ENCODE measurements around the gene CLTCL1.

Gene CLTCL1

DNA sequence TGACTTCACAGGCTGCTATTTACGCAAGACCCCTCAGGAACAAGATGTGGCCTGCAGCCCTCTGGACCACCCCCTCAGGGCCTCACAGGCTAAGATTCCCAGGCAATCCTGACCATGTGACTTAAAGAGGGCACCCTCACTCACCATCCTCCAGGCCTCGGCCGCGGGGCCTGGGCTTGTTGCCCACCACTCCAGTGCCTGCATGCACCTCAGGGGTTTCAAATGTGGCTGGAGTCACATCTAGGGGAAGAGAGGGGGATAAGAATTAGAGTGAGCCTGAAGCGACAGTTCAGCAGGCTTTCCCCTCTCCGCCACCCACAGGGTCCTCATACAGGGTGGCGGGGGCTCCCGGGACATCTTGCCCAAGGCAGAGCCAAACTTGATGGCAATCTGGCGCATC is 149.1 kb downstream of the CLTCL1 start:
- H3K27ac Mint-ChIP-seq: no peak overlapping the region

DNA sequence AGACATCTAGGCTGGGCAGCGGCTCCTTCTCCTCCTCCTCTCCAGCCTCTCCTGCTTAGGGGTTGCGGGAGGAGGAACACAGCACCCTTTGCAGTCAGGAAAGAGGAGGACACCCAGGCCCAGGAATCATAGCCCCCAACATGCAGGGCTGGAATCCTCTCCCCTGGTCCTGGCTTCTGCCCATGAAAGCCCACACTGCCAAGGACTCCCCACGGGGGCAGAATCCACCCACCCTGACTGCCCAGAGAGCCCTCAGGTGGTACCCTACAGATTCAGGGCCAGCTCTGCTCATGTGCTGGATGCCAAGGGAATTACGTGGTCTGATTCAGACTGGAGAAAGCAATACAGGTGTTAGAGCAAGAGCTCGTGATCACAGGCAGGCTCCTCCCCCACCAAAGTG is 151.5 kb downstream of the CLTCL1 start:
- Mint-ChIP-seq H3K27me3 (no peaks in the 10 kb centered on the region), H3K4me3 (no peak overlapping the region), H3K36me3 (peaks cover 5% of the 10 kb centered on the region), H3K4me1 (ENCODE audit: low read depth) (peaks cover 19% of the 10 kb centered on the region), H3K27ac (no peak overlapping the region), H3K9me3 (ENCODE audit: low read depth) (no peaks in the 10 kb centered on the region)

More for the DNA sequence above, 149.1 kb downstream of the CLTCL1 start:
- Mint-ChIP-seq H3K27me3 (no peaks in the 10 kb centered on the region), H3K4me1 (ENCODE audit: low read depth) (peaks cover 19% of the 10 kb centered on the region), H3K9me3 (ENCODE audit: low read depth) (no peaks in the 10 kb centered on the region), H3K36me3 (peaks cover 3% of the 10 kb centered on the region), H3K4me3 (peak overlapping the region; percentile 54)

DNA sequence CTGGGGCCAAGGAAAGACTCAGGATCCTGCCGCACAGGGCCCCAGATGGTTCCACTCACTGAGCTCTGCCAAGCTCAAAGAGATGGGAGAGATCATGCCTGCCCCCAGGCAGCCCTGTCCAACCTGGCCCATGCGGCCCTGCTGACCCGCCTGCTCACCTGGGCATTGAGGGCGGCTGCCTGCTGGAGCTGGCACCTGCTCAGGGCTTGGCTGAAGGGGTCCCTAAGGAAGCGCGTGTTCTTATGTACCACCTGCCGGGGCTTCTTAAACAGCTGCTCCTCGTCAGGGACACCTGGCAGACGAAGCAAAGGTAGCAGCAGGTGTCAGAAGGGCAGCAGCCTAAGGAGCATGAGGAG is 152.5 kb downstream of the CLTCL1 start:
- Mint-ChIP-seq H3K4me3 (no peak overlapping the region), H3K4me1 (ENCODE audit: low read depth) (peaks cover 12% of the 10 kb centered on the region), H3K9me3 (ENCODE audit: low read depth) (no peaks in the 10 kb centered on the region), H3K36me3 (peaks cover 4% of the 10 kb centered on the region), H3K27ac (no peak overlapping the region), H3K27me3 (no peaks in the 10 kb centered on the region)

DNA sequence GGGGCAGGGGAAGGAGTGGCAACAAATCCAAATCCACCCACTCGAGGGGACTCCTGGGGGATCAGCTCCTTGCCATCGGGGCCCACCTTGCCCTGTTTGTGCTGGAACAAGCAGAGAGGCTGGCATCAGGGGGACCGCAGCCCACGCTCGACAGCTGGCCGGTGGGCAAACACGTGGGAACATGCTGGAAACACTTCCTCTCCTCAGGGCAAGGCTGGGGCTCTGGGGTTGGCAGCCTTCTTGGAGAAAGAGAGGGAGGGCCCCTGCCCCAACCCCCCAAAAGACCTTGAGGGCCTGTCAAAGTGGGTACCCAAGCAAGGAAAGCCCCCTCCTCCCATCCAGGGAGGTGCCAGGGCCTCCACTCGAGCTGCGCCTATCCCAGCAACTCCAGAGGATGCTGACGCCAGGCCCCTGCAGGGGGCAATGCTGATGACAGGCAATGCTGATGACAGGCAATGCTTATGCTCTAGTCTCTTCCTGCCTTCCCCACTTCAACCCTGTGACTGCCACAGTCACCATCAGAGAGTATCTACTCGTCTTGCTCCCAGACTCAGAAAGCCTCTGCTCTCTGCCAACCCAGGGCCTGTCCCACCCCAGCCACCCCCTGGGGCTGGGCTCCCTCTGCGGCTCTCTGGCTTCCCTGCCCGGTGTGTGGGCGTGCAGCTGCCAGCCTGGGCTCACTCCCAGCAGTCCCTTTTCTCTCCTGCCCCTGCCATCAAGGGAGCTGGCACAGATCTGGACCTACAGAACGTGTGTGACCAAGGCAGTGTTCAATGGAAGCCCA is 153.1 kb downstream of the CLTCL1 start:
- H3K36me3 Mint-ChIP-seq: peaks cover 2% of the 10 kb centered on the region
- no peak overlapping the region for H3K27ac Mint-ChIP-seq
- H3K27me3 Mint-ChIP-seq: no peaks in the 10 kb centered on the region
- peaks cover 8% of the 10 kb centered on the region for H3K4me1 Mint-ChIP-seq (ENCODE audit: low read depth)
- H3K9me3 Mint-ChIP-seq (ENCODE audit: low read depth): no peaks in the 10 kb centered on the region
- no peak overlapping the region for H3K4me3 Mint-ChIP-seq

DNA sequence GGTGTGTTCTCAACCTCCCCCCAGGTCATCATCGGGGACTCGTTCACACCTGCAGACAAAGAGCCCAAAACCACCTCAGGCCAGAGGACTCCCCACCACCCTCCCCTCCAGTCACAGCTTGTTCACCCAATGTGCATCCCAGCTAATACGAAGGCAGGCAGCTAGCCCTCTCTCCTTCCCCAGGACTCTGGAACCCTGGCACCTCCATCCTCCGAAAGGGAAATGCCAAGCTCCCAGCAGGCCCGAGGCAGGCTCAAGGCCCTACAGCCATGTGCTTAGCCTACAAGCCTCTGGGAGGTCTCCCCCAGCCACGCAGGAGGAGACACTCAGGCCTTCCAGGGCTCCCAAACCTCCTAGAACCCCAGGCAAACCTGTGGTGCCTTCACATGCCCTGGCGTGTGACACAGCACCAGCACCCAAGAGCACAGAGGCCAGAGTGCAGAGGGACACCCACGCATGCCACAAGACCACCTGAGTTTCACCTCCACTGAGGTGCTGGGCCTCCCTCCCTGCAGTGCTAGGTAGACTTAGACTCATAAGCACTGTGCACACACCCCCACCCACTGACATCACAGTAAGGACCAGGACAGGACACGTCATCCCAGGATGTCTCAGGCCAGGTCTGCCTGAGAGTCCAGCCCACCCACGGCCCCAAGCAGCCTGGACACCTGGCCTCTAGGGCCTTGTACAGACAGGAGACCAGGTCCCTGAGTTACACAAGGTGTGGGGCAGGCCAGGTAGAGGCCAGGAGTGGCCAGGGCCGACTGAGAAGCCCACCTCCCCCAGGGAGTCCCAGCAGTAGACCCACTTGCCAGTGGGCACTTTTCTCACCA is 153.9 kb downstream of the CLTCL1 start:
- Mint-ChIP-seq H3K4me1 (ENCODE audit: low read depth) (peaks cover 2% of the 10 kb centered on the region), H3K27me3 (no peaks in the 10 kb centered on the region), H3K36me3 (peaks cover 2% of the 10 kb centered on the region), H3K4me3 (no peak overlapping the region), H3K9me3 (ENCODE audit: low read depth) (no peaks in the 10 kb centered on the region), H3K27ac (no peak overlapping the region)

DNA sequence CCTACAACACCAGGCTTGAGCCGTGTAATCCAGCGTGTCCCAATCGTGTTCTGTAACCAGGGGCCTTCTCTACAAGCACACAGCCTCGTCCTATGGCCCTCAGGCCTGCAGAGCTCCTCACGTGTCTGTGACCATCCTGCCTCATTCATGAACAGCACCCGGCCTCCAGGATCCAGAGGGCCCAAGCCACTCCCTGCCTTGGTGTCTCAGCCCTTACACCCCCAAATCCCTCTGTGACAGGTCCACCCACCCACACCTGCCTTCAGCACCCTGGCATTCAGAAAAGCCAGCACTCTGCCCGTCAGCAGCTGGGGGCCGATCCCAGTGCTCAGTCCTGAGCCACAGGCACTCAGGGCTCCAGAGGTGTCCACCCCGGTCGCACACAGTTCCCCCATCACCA is 154.6 kb downstream of the CLTCL1 start:
- no peak overlapping the region for H3K27ac Mint-ChIP-seq
- no peak overlapping the region for H3K4me3 Mint-ChIP-seq
- H3K36me3 Mint-ChIP-seq: peaks cover 2% of the 10 kb centered on the region
- no peaks in the 10 kb centered on the region for H3K27me3 Mint-ChIP-seq
- no peaks in the 10 kb centered on the region for H3K9me3 Mint-ChIP-seq (ENCODE audit: low read depth)
- H3K4me1 Mint-ChIP-seq (ENCODE audit: low read depth): no peaks in the 10 kb centered on the region

DNA sequence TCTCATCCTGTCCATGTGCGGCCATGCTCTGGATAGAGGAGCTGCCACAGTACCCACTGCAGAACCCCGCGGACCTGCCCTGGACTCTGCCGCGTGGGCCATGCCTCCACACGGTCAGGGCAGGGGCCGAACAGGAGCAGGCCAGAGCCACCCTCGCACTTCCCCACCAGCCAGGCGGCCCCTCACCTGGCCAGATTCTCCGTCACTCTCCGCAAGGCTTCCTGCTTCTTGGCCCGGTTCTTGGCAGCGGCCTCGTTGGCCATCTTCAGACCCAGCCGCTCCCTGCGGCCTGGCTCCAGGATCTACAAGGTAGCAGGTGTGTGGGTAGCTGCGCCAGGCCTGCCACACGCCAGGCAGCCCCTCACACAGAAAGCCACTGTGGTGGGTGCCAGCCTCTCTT is 156.6 kb downstream of the CLTCL1 start:
- no peak overlapping the region for H3K4me3 Mint-ChIP-seq
- no peaks in the 10 kb centered on the region for H3K27me3 Mint-ChIP-seq
- H3K36me3 Mint-ChIP-seq: peaks cover 2% of the 10 kb centered on the region
- H3K27ac Mint-ChIP-seq: no peak overlapping the region
- H3K9me3 Mint-ChIP-seq (ENCODE audit: low read depth): no peaks in the 10 kb centered on the region
- no peaks in the 10 kb centered on the region for H3K4me1 Mint-ChIP-seq (ENCODE audit: low read depth)

DNA sequence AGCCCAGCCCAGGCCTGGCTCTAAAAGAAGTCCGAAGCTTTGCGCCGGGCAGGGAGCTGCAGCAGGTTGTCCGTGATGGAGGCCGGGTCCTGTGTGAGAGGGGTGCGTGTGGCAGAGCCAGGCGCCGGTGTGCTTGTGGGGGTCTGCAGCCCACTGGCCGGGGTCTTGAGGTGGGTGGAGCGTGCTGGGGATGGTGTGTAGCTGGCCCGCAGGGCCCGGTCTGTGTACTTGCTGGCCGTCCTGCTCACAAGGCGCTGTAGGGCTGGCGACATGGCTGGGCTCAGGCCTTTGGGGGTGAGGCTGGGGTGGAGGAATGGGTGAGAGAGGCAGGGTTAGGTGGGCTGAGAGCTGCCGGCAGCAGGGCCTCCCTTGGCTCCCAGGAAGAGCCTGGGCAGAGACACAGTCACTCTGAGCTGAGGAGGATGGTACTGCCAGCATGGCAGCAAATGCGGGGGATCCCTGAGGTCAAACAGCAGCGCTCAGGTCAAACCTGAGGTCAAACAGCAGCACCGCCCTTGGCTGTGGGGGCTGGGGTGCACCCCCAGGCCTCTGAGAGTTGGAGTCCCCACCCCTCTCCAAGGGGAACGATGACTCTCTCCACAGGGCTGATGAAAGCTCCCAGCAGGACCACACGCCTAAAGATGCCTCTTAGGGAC is 157.2 kb downstream of the CLTCL1 start:
- no peaks in the 10 kb centered on the region for H3K9me3 Mint-ChIP-seq (ENCODE audit: low read depth)
- H3K36me3 Mint-ChIP-seq: peaks cover 2% of the 10 kb centered on the region
- no peak overlapping the region for H3K4me3 Mint-ChIP-seq
- H3K4me1 Mint-ChIP-seq (ENCODE audit: low read depth): no peaks in the 10 kb centered on the region
- no peaks in the 10 kb centered on the region for H3K27me3 Mint-ChIP-seq
- no peak overlapping the region for H3K27ac Mint-ChIP-seq

DNA sequence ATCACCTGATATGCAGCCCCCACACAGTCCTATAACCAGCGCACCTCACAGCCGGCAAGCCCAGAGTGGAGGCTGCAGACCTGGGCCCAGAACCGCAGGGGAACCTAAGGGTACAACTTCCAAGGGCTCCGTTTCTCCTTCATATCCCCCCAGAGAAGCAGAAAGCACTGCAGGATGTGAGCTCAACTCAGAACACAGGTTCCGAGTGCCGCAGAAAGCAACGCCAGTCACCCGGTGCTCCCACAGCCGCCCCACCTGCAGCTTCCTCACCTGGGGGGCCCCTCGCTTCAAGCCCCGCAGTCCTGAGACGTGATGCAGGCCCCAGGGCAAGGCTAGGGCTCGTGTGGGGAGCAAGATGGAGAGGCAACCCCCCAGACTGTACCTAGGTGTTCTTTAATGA is 158.0 kb downstream of the CLTCL1 start:
- H3K4me1 Mint-ChIP-seq (ENCODE audit: low read depth): no peaks in the 10 kb centered on the region
- no peaks in the 10 kb centered on the region for H3K9me3 Mint-ChIP-seq (ENCODE audit: low read depth)
- H3K36me3 Mint-ChIP-seq: peaks cover 2% of the 10 kb centered on the region
- H3K27ac Mint-ChIP-seq: no peak overlapping the region
- H3K27me3 Mint-ChIP-seq: no peaks in the 10 kb centered on the region
- no peak overlapping the region for H3K4me3 Mint-ChIP-seq

DNA sequence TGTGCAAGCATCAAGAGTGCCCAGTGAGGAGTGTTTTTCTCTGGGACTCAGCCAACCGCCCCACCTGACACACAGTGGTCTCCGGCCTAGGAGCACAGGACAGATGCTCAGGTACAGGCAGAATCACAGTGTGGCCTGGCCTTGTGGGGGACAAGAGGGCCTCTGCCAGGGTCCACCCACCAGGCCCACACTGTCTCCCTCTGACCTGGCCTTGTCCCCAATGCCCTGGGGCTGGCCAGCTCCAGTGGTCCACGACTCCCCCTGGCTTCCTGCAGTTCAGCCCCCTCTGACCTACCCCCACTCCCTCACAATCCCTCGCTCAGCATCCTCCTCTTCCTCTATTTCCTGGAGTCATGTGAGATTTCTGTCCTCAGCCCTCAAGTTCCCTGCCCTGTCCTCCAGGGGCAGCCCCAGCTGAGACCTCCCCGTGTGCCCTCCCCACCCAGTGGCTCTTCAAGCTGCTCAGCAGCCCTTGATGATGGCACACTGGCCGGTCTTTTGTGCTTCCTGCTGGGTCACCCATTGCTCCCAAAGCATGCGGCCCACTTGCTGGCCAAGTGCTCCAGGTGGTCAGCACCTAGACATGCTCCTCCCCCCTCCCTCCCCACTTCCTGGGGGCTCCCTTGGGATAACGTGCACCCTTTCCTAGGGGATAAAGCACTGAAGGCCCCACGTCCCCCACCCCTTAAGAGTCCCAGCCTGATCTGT is 158.7 kb downstream of the CLTCL1 start:
- Mint-ChIP-seq H3K4me1 (ENCODE audit: low read depth) (no peaks in the 10 kb centered on the region), H3K27ac (no peak overlapping the region), H3K36me3 (peaks cover 2% of the 10 kb centered on the region), H3K9me3 (ENCODE audit: low read depth) (no peaks in the 10 kb centered on the region), H3K4me3 (no peak overlapping the region), H3K27me3 (no peaks in the 10 kb centered on the region)

DNA sequence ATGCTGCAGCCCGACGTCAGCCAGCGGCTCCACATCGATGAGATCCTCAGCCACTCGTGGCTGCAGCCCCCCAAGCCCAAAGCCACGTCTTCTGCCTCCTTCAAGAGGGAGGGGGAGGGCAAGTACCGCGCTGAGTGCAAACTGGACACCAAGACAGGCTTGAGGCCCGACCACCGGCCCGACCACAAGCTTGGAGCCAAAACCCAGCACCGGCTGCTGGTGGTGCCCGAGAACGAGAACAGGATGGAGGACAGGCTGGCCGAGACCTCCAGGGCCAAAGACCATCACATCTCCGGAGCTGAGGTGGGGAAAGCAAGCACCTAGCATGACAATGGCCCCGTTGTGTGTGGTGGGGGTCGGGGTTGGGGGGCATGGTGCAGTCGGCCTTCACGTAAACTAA is 159.4 kb downstream of the CLTCL1 start:
- peaks cover 2% of the 10 kb centered on the region for H3K36me3 Mint-ChIP-seq
- H3K4me3 Mint-ChIP-seq: no peak overlapping the region
- no peaks in the 10 kb centered on the region for H3K4me1 Mint-ChIP-seq (ENCODE audit: low read depth)
- no peaks in the 10 kb centered on the region for H3K9me3 Mint-ChIP-seq (ENCODE audit: low read depth)
- no peak overlapping the region for H3K27ac Mint-ChIP-seq
- no peaks in the 10 kb centered on the region for H3K27me3 Mint-ChIP-seq

DNA sequence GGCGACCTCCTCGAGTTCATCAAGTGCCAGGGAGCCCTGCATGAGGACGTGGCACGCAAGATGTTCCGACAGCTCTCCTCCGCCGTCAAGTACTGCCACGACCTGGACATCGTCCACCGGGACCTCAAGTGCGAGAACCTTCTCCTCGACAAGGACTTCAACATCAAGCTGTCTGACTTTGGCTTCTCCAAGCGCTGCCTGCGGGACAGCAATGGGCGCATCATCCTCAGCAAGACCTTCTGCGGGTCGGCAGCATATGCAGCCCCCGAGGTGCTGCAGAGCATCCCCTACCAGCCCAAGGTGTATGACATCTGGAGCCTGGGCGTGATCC is 159.9 kb downstream of the CLTCL1 start:
- H3K36me3 Mint-ChIP-seq: peaks cover 2% of the 10 kb centered on the region
- H3K4me3 Mint-ChIP-seq: no peak overlapping the region
- no peaks in the 10 kb centered on the region for H3K9me3 Mint-ChIP-seq (ENCODE audit: low read depth)
- no peaks in the 10 kb centered on the region for H3K4me1 Mint-ChIP-seq (ENCODE audit: low read depth)
- no peaks in the 10 kb centered on the region for H3K27me3 Mint-ChIP-seq
- H3K27ac Mint-ChIP-seq: no peak overlapping the region

DNA sequence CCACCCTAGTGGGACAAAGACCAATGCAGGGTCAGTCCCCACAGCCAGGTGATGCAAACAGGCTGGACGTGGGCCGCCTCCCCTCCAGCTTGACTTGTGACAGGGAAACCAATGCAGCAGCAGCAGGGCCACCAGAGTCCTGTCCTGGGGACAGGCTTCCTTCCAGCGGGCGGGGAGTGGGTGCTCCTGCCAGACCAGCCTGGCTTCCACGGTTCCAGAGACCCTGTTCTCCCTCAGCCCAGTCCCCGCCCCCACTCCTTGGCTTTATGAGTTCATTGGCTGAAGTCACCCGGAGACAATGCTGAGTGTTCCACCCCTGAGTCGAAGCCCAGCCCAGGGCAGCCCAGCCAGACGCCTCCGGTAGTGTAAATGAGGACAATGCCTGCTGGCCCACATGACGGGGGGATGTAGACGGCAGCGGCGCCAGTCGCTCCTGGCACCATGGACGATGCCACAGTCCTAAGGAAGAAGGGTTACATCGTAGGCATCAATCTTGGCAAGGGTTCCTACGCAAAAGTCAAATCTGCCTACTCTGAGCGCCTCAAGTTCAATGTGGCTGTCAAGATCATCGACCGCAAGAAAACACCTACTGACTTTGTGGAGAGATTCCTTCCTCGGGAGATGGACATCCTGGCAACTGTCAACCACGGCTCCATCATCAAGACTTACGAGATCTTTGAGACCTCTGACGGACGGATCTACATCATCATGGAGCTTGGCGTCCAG is 160.4 kb downstream of the CLTCL1 start, which contains the start of gene TSSK2:
TSS of gene TSSK2 (plus strand) at position 350 of the 726 bp plus-strand sequence. CDS start at position 442, 92 bp downstream.
- no peaks in the 10 kb centered on the region for H3K4me1 Mint-ChIP-seq (ENCODE audit: low read depth)
- H3K27me3 Mint-ChIP-seq: no peaks in the 10 kb centered on the region
- no peak within 1 kb of the TSS for H3K4me3 Mint-ChIP-seq
- no peaks in the 10 kb centered on the region for H3K9me3 Mint-ChIP-seq (ENCODE audit: low read depth)
- H3K36me3 Mint-ChIP-seq: peaks cover 2% of the 10 kb centered on the region
- H3K27ac Mint-ChIP-seq: no peak within 1 kb of the TSS

DNA sequence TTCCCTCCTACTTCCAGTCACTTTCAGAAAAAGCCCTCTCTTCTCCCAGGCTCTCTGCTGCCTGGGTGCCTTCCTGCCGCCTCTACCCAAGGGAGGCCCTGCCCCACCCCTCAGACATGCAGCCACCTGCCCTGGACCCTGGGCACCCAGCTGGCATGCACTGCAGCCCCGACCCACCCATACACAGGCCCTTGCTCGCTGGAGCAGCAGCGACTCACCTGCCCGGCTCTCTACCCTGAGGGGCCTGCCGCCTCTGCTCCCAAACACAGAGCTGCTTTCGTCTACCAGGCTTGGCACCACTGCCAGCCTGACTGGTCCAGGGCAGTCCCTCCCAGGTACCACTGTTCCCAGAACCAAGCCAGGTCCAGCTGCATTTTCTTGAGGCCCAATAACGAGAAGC is 161.6 kb downstream of the CLTCL1 start:
- Mint-ChIP-seq H3K4me3 (no peak overlapping the region), H3K27me3 (no peaks in the 10 kb centered on the region), H3K36me3 (no peaks in the 10 kb centered on the region), H3K9me3 (ENCODE audit: low read depth) (no peaks in the 10 kb centered on the region), H3K4me1 (ENCODE audit: low read depth) (no peaks in the 10 kb centered on the region), H3K27ac (no peak overlapping the region)

All from activated naive CD8-positive, alpha-beta T cell (primary cell).